Measurements from ENCODE around the gene DDO. TPM values are rescaled to one million over a fixed set of nuclear protein-coding genes. Genes with fewer than 3 reads are reported as not detected.

The DDO gene
- total and polyA plus RNA-seq, 9 of the 15 experiments (the other 6 are each of a cell fraction or from before 2014, with no cell fraction given), result not detected

- POLR2A ChIA-PET, result no interaction called here
- Histone ChIP-seq H3K4me3 (no peak overlapping the region), H3K9ac (ENCODE audit: insufficient read depth in 1 of 2, low read depth in 2 of 2, low read length in 2 of 2) (no peak overlapping the region), H3K36me3 (ENCODE audit: control insufficient read depth, insufficient read depth, low read length) (no peaks in the 10 kb centered on the region), H3K27me3 (ENCODE audit: control insufficient read depth in 2 of 2, insufficient read depth in 2 of 2, low read length in 2 of 2) (peaks cover 10 to 36% of the 10 kb centered on the region in 2 experiments; a peak in 4 of 5 replicates), H2AFZ (ENCODE audit: low read depth, low read length) (no peak overlapping the region), H3K79me2 (ENCODE audit: control insufficient read depth, insufficient read depth, low read length) (no peaks in the 10 kb centered on the region), H3K9me1 (ENCODE audit: control insufficient read depth, insufficient read depth, low read length) (no peaks in the 10 kb centered on the region), H4K20me1 (replicated peaks; ENCODE audit: control insufficient read depth, insufficient read depth, low read length) (no peaks in the 10 kb centered on the region), H3K27ac (ENCODE audit: extremely low read depth, low read depth, low read length) (no peak overlapping the region), H3K9me3 (replicated peaks; ENCODE audit: control insufficient read depth, insufficient read depth, low read depth, low read length) (no peaks in the 10 kb centered on the region), H3K4me2 (ENCODE audit: insufficient read depth, low read length) (no peak overlapping the region), H3K4me1 (replicated peaks in 1 of 2; ENCODE audit: control insufficient read depth in 2 of 2, insufficient read depth in 2 of 2, low read length in 2 of 2) (no peaks in the 10 kb centered on the region; a peak in 1 of 5 replicates)
- peak in 1 of 4 experiments; percentile 12 for DNase-seq (ENCODE audit: extremely low read depth in 1 of 4, low spot score in 3 of 4)
- FAIRE-seq, result no peak
- in situ Hi-C loops (cut with MboI) (no loop called here), intact Hi-C loops (cut with micrococcal nuclease) (no loop called here)
- TF ChIP-seq TAF1 (IDR thresholded peaks at IDR 0.05; ENCODE audit: control insufficient read depth, extremely low read depth, insufficient read depth, low read length, severe bottlenecking) (no peak), CTCF (IDR thresholded peaks at IDR 0.05 in 2 of 3, conservative IDR thresholded peaks at IDR 0.05 in 1 of 3; ENCODE audit: insufficient read depth in 2 of 3, low read depth in 1 of 3, low read length in 3 of 3) (peak; percentile 22 to 31 (median 31); a peak in 3 of 6 replicates), ZNF232 (CRISPR knock-in tag; IDR thresholded peaks at IDR 0.05) (no peak)
- TF ChIP-seq, protein P1, sequence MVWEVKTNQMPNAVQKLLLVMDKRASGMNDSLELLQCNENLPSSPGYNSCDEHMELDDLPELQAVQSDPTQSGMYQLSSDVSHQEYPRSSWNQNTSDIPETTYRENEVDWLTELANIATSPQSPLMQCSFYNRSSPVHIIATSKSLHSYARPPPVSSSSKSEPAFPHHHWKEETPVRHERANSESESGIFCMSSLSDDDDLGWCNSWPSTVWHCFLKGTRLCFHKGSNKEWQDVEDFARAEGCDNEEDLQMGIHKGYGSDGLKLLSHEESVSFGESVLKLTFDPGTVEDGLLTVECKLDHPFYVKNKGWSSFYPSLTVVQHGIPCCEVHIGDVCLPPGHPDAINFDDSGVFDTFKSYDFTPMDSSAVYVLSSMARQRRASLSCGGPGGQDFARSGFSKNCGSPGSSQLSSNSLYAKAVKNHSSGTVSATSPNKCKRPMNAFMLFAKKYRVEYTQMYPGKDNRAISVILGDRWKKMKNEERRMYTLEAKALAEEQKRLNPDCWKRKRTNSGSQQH (CRISPR knock-in tag; IDR thresholded peaks at IDR 0.05), result no peak
- 0% methylated on average over 6 of the region's 6 CpGs for WGBS (ENCODE audit: insufficient coverage, low coverage, missing lambda C conversion rate)
- no TSS peak for BruUV-seq (replicated peaks)
- ATAC-seq, result peak; percentile 52
- CTCF ChIA-PET (ENCODE audit: low intra/inter-chr PET ratio), result no interaction called here
Measured at GRCh38 chr6:110408901-110409300, 6.5 kb downstream of the DDO start.
